ENCODE data around the gene FGFR1OP2. TPM values are rescaled to one million over a fixed set of nuclear protein-coding genes. Genes with fewer than 3 reads are reported as not detected.
A peak's percentile ranks its signal among the peaks of the same experiment; 100 is the strongest.
"Not testable (repeated sequence)": the region's sequence is repeated elsewhere in the genome, so short reads cannot be mapped to it uniquely, and the experiment has no call there.

The FGFR1OP2 gene
- total RNA-seq, 2 experiments from 2014 or later: 85.7 to 87.5 TPM

GRCh38 chr12:26961391-26961790, 23.1 kb downstream of the FGFR1OP2 start:
- CTCF ChIA-PET, H3K4me1 Mint-ChIP-seq, H3K4me3 Mint-ChIP-seq, DNase-seq, H3K9me3 Mint-ChIP-seq, H3K27me3 Mint-ChIP-seq, H3K27ac Mint-ChIP-seq: not testable (repeated sequence)
- POLR2A ChIA-PET: interaction anchor here (1.0 kb wide), 1 partner anchor 26 kb away, joined by 3 read pairs; no protein-coding TSS in a partner anchor
- H3K36me3 Mint-ChIP-seq (ENCODE audit: low read depth): peaks cover 69% of the 10 kb centered on the region

GRCh38 chr12:26961803-26962202, 23.5 kb downstream of the FGFR1OP2 start:
- no peak for DNase-seq
- Mint-ChIP-seq H3K4me3 (no peak overlapping the region), H3K9me3 (no peaks in the 10 kb centered on the region), H3K27ac (no peak overlapping the region), H3K27me3 (no peaks in the 10 kb centered on the region), H3K4me1 (no peaks in the 10 kb centered on the region), H3K36me3 (ENCODE audit: low read depth) (peaks cover 68% of the 10 kb centered on the region)
- ChIA-PET POLR2A (interaction anchor here (1.0 kb wide), 1 partner anchor 26 kb away, joined by 3 read pairs; no protein-coding TSS in a partner anchor), CTCF (no interaction called here)

GRCh38 chr12:26963413-26963812, 25.1 kb downstream of the FGFR1OP2 start:
- CTCF ChIA-PET: no interaction called here

GRCh38 chr12:26966842-26967241, 28.6 kb downstream of the FGFR1OP2 start:
- Mint-ChIP-seq H3K27me3 (no peaks in the 10 kb centered on the region), H3K4me3 (no peak overlapping the region), H3K27ac (no peak overlapping the region), H3K36me3 (ENCODE audit: low read depth) (peaks cover 62% of the 10 kb centered on the region), H3K4me1 (peaks cover 4% of the 10 kb centered on the region), H3K9me3 (no peaks in the 10 kb centered on the region)
- no peak for DNase-seq
- ChIA-PET CTCF (no interaction called here), POLR2A (no interaction called here)

More at GRCh38 chr12:26963413-26963812, 25.1 kb downstream of the FGFR1OP2 start:
- Mint-ChIP-seq H3K4me1 (no peaks in the 10 kb centered on the region), H3K36me3 (ENCODE audit: low read depth) (peaks cover 60% of the 10 kb centered on the region), H3K27me3 (no peaks in the 10 kb centered on the region), H3K9me3 (no peaks in the 10 kb centered on the region), H3K4me3 (no peak overlapping the region), H3K27ac (no peak overlapping the region)
- no peak for DNase-seq
- POLR2A ChIA-PET: interaction anchor here (1.2 kb wide), 1 partner anchor 51 kb away, joined by 5 read pairs; the partner anchor contains the start of gene TM7SF3

- no peak overlapping the region for H3K27ac Mint-ChIP-seq
- peaks cover 5% of the 10 kb centered on the region for H3K4me1 Mint-ChIP-seq
- H3K36me3 Mint-ChIP-seq (ENCODE audit: low read depth): peaks cover 59% of the 10 kb centered on the region
- no peaks in the 10 kb centered on the region for H3K27me3 Mint-ChIP-seq
- no peak overlapping the region for H3K4me3 Mint-ChIP-seq
- ChIA-PET POLR2A (no interaction called here), CTCF (no interaction called here)
- no peak for DNase-seq
- no peaks in the 10 kb centered on the region for H3K9me3 Mint-ChIP-seq
Observed at GRCh38 chr12:26970136-26970535, 31.9 kb downstream of the FGFR1OP2 start.

GRCh38 chr12:26971963-26972362, 33.7 kb downstream of the FGFR1OP2 start:
- Mint-ChIP-seq H3K36me3 (ENCODE audit: low read depth) (peaks cover 60% of the 10 kb centered on the region), H3K27ac (no peak overlapping the region)

GRCh38 chr12:26976687-26977086, 38.4 kb downstream of the FGFR1OP2 start:
- Mint-ChIP-seq H3K4me3 (no peak overlapping the region), H3K27ac (no peak overlapping the region), H3K27me3 (no peaks in the 10 kb centered on the region), H3K36me3 (ENCODE audit: low read depth) (peaks cover 51% of the 10 kb centered on the region), H3K4me1 (peaks cover 11% of the 10 kb centered on the region), H3K9me3 (no peaks in the 10 kb centered on the region)
- no peak for DNase-seq
- CTCF ChIA-PET: no interaction called here
- POLR2A ChIA-PET: interaction anchor here (1.1 kb wide), 1 partner anchor 16 kb away, joined by 4 read pairs; no protein-coding TSS in a partner anchor

More at GRCh38 chr12:26971963-26972362, 33.7 kb downstream of the FGFR1OP2 start:
- Mint-ChIP-seq H3K27me3 (no peaks in the 10 kb centered on the region), H3K4me1 (peaks cover 15% of the 10 kb centered on the region), H3K4me3 (no peak overlapping the region), H3K9me3 (no peaks in the 10 kb centered on the region)
- peak; percentile 42 for DNase-seq
- CTCF ChIA-PET: interaction anchor here (1.5 kb wide), 1 partner anchor 41 kb away, joined by 4 read pairs; no protein-coding TSS in a partner anchor
- POLR2A ChIA-PET: interaction anchor here (0.6 to 1.2 kb wide), 4 partner anchors 33 to 139 kb away, joined by 3 to 6 read pairs (median 3); partner anchors contain the start of genes FGFR1OP2 and ITPR2

GRCh38 chr12:26978801-26979200, 40.5 kb downstream of the FGFR1OP2 start:
- Mint-ChIP-seq H3K27ac (no peak overlapping the region), H3K27me3 (no peaks in the 10 kb centered on the region), H3K4me1 (peaks cover 11% of the 10 kb centered on the region), H3K36me3 (ENCODE audit: low read depth) (peaks cover 61% of the 10 kb centered on the region), H3K4me3 (no peak overlapping the region), H3K9me3 (no peaks in the 10 kb centered on the region)
- ChIA-PET POLR2A (no interaction called here), CTCF (no interaction called here)
- no peak for DNase-seq

- CTCF ChIA-PET: no interaction called here
- H3K27me3 Mint-ChIP-seq: no peaks in the 10 kb centered on the region
- DNase-seq: no peak
- H3K4me1 Mint-ChIP-seq: peaks cover 17% of the 10 kb centered on the region
- no peak overlapping the region for H3K4me3 Mint-ChIP-seq
- no peaks in the 10 kb centered on the region for H3K9me3 Mint-ChIP-seq
- H3K27ac Mint-ChIP-seq: no peak overlapping the region
- POLR2A ChIA-PET: no interaction called here
- H3K36me3 Mint-ChIP-seq (ENCODE audit: low read depth): peaks cover 58% of the 10 kb centered on the region
Observed at GRCh38 chr12:26979733-26980132, 41.5 kb downstream of the FGFR1OP2 start.

GRCh38 chr12:26982866-26983265, 44.6 kb downstream of the FGFR1OP2 start:
- POLR2A ChIA-PET: no interaction called here
- CTCF ChIA-PET: no interaction called here
- no peak for DNase-seq
- peaks cover 12% of the 10 kb centered on the region for H3K4me1 Mint-ChIP-seq
- H3K36me3 Mint-ChIP-seq (ENCODE audit: low read depth): peaks cover 56% of the 10 kb centered on the region
- no peaks in the 10 kb centered on the region for H3K9me3 Mint-ChIP-seq
- no peak overlapping the region for H3K4me3 Mint-ChIP-seq
- no peak overlapping the region for H3K27ac Mint-ChIP-seq
- no peaks in the 10 kb centered on the region for H3K27me3 Mint-ChIP-seq

GRCh38 chr12:26987634-26988424, 49.6 kb downstream of the FGFR1OP2 start:
- no peak for DNase-seq
- no peak overlapping the region for H3K4me3 Mint-ChIP-seq
- H3K36me3 Mint-ChIP-seq (ENCODE audit: low read depth): peaks cover 46% of the 10 kb centered on the region
- ChIA-PET CTCF (no interaction called here), POLR2A (no interaction called here)
- peaks cover 12% of the 10 kb centered on the region for H3K4me1 Mint-ChIP-seq
- no peaks in the 10 kb centered on the region for H3K27me3 Mint-ChIP-seq
- H3K27ac Mint-ChIP-seq: no peak overlapping the region
- H3K9me3 Mint-ChIP-seq: no peaks in the 10 kb centered on the region

GRCh38 chr12:26988703-26989102, 50.4 kb downstream of the FGFR1OP2 start:
- Mint-ChIP-seq H3K36me3 (ENCODE audit: low read depth) (peaks cover 46% of the 10 kb centered on the region), H3K27me3 (no peaks in the 10 kb centered on the region), H3K27ac (no peak overlapping the region), H3K9me3 (no peaks in the 10 kb centered on the region), H3K4me1 (peaks cover 11% of the 10 kb centered on the region), H3K4me3 (no peak overlapping the region)
- CTCF ChIA-PET: no interaction called here
- POLR2A ChIA-PET: no interaction called here
- no peak for DNase-seq

GRCh38 chr12:26989873-26990272, 51.6 kb downstream of the FGFR1OP2 start:
- Mint-ChIP-seq H3K36me3 (ENCODE audit: low read depth) (peaks cover 41% of the 10 kb centered on the region), H3K4me3 (no peak overlapping the region), H3K9me3 (no peaks in the 10 kb centered on the region), H3K27me3 (no peaks in the 10 kb centered on the region), H3K27ac (no peak overlapping the region), H3K4me1 (peaks cover 3% of the 10 kb centered on the region)
- CTCF ChIA-PET: interaction anchor here (0.6 kb wide), 1 partner anchor 467 kb away, joined by 3 read pairs; no protein-coding TSS in a partner anchor
- no peak for DNase-seq
- POLR2A ChIA-PET: interaction anchor here (0.7 kb wide), 1 partner anchor 50 kb away, joined by 3 read pairs; no protein-coding TSS in a partner anchor

Data from activated CD4-positive, alpha-beta memory T cell treated with anti-CD3 and anti-CD28 coated beads, Interleukin-2, amount 10 ng/mL, durations not matched to agents 7 days and 5 days (primary cell).